Chondrocyte (in vitro differentiated cells): ENCODE measurements around the gene TAF11L12. TPM values are rescaled to one million over a fixed set of nuclear protein-coding genes. Genes with fewer than 3 reads are reported as not detected.
"Not testable (repeated sequence)": the region's sequence is repeated elsewhere in the genome, so short reads cannot be mapped to it uniquely, and the experiment has no call there.

ENCODE experiments used
- DNase-seq: peaks from one replicate; pipeline ENCODE4 v3.0.0; 2021; ENCODE audit warnings: mixed read lengths, low spot score
- H3K27ac Mint-ChIP-seq: one replicate; pipeline ENCODE4 v1.8.0; 2021; ENCODE audit warnings: mild to moderate bottlenecking, moderate library complexity, mixed read lengths; ENCODE audit not compliant: unreplicated experiment
- H3K27me3 Mint-ChIP-seq: 2 replicates; pipeline ENCODE4 v1.8.0; 2021; ENCODE audit warnings: low read depth, mixed read lengths
- H3K36me3 Mint-ChIP-seq: 2 replicates; pipeline ENCODE4 v1.8.0; 2021; ENCODE audit warnings: low read depth, mixed read lengths
- H3K4me1 Mint-ChIP-seq: 2 replicates; pipeline ENCODE4 v1.8.0; 2021; ENCODE audit warnings: low read depth, mild to moderate bottlenecking, mixed read lengths
- H3K4me3 Mint-ChIP-seq: one replicate; pipeline ENCODE4 v1.8.0; 2021; ENCODE audit warnings: mild to moderate bottlenecking, moderate library complexity, mixed read lengths; ENCODE audit not compliant: unreplicated experiment
- H3K9me3 Mint-ChIP-seq: 2 replicates; pipeline ENCODE4 v1.8.0; 2021; ENCODE audit warnings: low read depth, mixed read lengths
- total RNA-seq: library from RNA; stranded (reverse); gene quantifications from 3 replicates; pipeline ENCODE4 v1.2.1, GENCODE V29; 2021
- TF ChIP-seq, protein P1 (sequence below): fragments of 200-600 bp; sonication (generic); IDR thresholded peaks from 2 replicates; pipeline ENCODE4 v1.5.0; 2021; ENCODE audit warnings: antibody characterized with exemption, mild to moderate bottlenecking, moderate library complexity

Gene TAF11L12
- total RNA-seq, 1 donor from 2014 or later, result not detected

- Mint-ChIP-seq H3K4me3 (no peak overlapping the region), H3K9me3 (no peaks in the 10 kb centered on the region), H3K27me3 (no peaks in the 10 kb centered on the region), H3K36me3 (no peaks in the 10 kb centered on the region), H3K4me1 (no peaks in the 10 kb centered on the region), H3K27ac (no peak overlapping the region)
- DNase-seq, result no peak
- TF ChIP-seq, protein P1, sequence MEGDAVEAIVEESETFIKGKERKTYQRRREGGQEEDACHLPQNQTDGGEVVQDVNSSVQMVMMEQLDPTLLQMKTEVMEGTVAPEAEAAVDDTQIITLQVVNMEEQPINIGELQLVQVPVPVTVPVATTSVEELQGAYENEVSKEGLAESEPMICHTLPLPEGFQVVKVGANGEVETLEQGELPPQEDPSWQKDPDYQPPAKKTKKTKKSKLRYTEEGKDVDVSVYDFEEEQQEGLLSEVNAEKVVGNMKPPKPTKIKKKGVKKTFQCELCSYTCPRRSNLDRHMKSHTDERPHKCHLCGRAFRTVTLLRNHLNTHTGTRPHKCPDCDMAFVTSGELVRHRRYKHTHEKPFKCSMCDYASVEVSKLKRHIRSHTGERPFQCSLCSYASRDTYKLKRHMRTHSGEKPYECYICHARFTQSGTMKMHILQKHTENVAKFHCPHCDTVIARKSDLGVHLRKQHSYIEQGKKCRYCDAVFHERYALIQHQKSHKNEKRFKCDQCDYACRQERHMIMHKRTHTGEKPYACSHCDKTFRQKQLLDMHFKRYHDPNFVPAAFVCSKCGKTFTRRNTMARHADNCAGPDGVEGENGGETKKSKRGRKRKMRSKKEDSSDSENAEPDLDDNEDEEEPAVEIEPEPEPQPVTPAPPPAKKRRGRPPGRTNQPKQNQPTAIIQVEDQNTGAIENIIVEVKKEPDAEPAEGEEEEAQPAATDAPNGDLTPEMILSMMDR, result no peak
Measured at GRCh38 chr5:17614872-17615605, 4.8 kb downstream of the TAF11L12 start.

DNA sequence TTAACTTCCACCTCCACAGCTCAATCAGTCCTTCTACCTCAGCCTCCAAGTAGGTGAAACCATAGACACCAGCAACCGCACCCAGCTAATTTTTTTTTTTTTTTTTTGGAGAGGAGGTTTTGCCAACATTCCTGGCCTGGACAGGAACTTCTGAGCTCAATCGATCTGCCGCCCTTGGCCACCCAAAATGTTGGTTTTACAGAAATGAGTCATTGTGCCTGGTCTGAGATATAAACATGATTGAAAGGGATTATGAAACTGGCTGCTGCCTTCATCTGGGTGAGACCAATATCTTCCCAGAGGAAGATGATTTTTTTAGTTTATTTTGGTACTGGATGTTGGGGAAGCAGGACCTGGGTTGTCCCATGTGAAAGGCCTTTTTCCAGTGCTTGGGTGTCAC is 9.2 kb downstream of the TAF11L12 start:
- DNase-seq, result no peak
- no peak overlapping the region for H3K4me3 Mint-ChIP-seq

DNA sequence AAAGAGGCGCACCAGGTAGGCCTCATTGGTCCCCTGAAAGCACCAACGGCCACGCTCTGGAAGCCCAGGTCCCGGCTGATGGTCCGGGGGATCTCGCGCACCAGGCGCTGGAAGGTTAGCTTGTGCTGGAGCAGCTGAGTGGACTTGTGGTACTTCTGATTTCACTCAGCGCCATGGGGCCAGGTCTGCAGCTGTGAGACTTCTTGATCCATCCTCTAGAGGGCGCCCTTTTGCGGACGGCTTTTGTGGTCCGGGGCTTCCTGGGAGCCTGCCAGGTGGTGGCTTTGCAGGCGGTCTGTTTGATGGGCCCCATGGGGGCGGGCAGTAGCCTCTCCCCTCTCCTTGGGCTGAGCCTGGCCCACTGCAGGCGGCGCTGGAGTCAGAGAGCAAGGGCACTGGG is 10.4 kb downstream of the TAF11L12 start:
- TF ChIP-seq, protein P1, result peak; percentile 51
- Mint-ChIP-seq H3K27ac (no peak overlapping the region), H3K9me3 (no peaks in the 10 kb centered on the region), H3K4me3 (no peak overlapping the region), H3K4me1 (no peaks in the 10 kb centered on the region), H3K27me3 (peaks cover 2% of the 10 kb centered on the region), H3K36me3 (no peaks in the 10 kb centered on the region)
- no peak for DNase-seq

More for the DNA sequence above, 9.2 kb downstream of the TAF11L12 start:
- TF ChIP-seq, protein P1, result no peak
- Mint-ChIP-seq H3K9me3 (no peaks in the 10 kb centered on the region), H3K27me3 (peaks cover 2% of the 10 kb centered on the region), H3K36me3 (no peaks in the 10 kb centered on the region), H3K27ac (no peak overlapping the region), H3K4me1 (no peaks in the 10 kb centered on the region)

DNA sequence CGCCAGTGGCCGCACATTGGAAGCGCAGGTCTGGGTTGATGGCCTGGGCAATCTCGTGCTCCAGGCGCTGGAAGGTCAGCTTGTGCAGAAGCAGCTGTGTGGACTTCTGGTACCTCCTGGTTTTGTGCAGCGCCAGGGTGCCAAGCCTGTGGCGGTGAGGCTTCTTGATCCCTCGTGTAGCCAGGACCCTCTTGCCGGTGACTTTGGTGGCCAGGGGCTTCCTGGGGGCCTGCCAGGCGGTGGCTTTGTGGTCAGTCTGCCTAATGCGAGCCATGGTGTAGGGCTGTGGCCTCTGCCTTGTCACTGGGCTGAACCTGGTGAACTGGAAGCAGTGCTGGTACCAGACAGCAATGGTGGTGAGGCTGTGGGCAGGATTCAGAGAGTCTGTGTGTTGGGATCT is 15.5 kb downstream of the TAF11L12 start:
- H3K9me3 Mint-ChIP-seq, result no peaks in the 10 kb centered on the region
- H3K4me1 Mint-ChIP-seq, result no peaks in the 10 kb centered on the region
- H3K27ac Mint-ChIP-seq, result no peak overlapping the region
- no peak overlapping the region for H3K4me3 Mint-ChIP-seq
- no peaks in the 10 kb centered on the region for H3K36me3 Mint-ChIP-seq
- TF ChIP-seq, protein P1, result no peak
- H3K27me3 Mint-ChIP-seq, result peaks cover 2% of the 10 kb centered on the region
- DNase-seq, result no peak

DNA sequence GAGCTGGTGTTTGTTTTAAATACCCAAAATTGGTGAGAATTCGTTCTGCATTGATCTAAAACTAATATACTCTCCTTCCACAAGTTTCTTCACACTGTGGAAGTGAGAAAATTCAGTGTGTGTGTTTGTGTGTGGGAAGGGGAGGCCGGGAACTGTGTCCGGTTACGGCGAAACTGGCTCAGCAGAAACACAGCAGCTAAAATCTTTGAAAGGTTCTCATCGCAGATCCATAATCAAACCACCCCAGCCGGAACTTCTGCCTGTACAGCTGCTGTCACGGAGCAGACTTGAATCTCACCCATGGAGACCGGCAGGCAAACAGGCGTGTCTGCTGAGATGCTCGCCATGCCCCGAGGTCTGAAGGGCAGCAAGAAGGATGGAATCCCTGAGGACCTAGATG is 21.6 kb downstream of the TAF11L12 start, which contains the start of gene TAF11L13:
TAF11L13 (plus strand) TSS at position 301 of the 400 bp plus-strand sequence.
- not testable (repeated sequence) for DNase-seq, H3K27ac Mint-ChIP-seq, H3K4me1 Mint-ChIP-seq, H3K27me3 Mint-ChIP-seq, H3K9me3 Mint-ChIP-seq, H3K4me3 Mint-ChIP-seq, H3K36me3 Mint-ChIP-seq

GRCh38 chr5:17634160-17634559 is 24.0 kb downstream of the TAF11L12 start, which contains the start of gene TAF11L14:
TSS of gene TAF11L14 (plus strand) at chr5:17634460.
- Mint-ChIP-seq H3K36me3 (no peaks in the 10 kb centered on the region), H3K9me3 (no peaks in the 10 kb centered on the region), H3K27ac (no peak within 1 kb of the TSS), H3K4me1 (no peaks in the 10 kb centered on the region), H3K4me3 (no peak within 1 kb of the TSS), H3K27me3 (no peaks in the 10 kb centered on the region)
- TF ChIP-seq, protein P1, result no peak
- no peak for DNase-seq

GRCh38 chr5:17649232-17649631 is 39.0 kb downstream of the TAF11L12 start:
- H3K27me3 Mint-ChIP-seq, H3K4me1 Mint-ChIP-seq, H3K27ac Mint-ChIP-seq, DNase-seq, H3K36me3 Mint-ChIP-seq, H3K4me3 Mint-ChIP-seq: not testable (repeated sequence)
- H3K9me3 Mint-ChIP-seq, result peaks cover 10% of the 10 kb centered on the region

- H3K9me3 Mint-ChIP-seq, result peaks cover 11% of the 10 kb centered on the region
- not testable (repeated sequence) for H3K27ac Mint-ChIP-seq, H3K36me3 Mint-ChIP-seq, H3K4me1 Mint-ChIP-seq, H3K4me3 Mint-ChIP-seq, H3K27me3 Mint-ChIP-seq, DNase-seq
Measured at GRCh38 chr5:17655201-17655759, 45.1 kb downstream of the TAF11L12 start.
